Endothelial cell (in vitro differentiated cells): Measurements from ENCODE around the gene CPZ. TPM values are rescaled to one million over a fixed set of nuclear protein-coding genes. Genes with fewer than 3 reads are reported as not detected.

Source experiments
- DNase-seq: peaks from one replicate; pipeline ENCODE4 v3.0.0; 2021; ENCODE audit warnings: low spot score
- H3K27ac Mint-ChIP-seq: one replicate; pipeline ENCODE4 v1.8.0; 2021; ENCODE audit warnings: mixed read lengths, inconsistent platforms; ENCODE audit not compliant: unreplicated experiment
- H3K27me3 Mint-ChIP-seq: one replicate; pipeline ENCODE4 v1.8.0; 2021; ENCODE audit warnings: mild to moderate bottlenecking, moderate library complexity, mixed read lengths, inconsistent platforms; ENCODE audit not compliant: unreplicated experiment
- H3K36me3 Mint-ChIP-seq: one replicate; pipeline ENCODE4 v1.8.0; 2021; ENCODE audit warnings: mild to moderate bottlenecking, low read depth, mixed read lengths, inconsistent platforms; ENCODE audit not compliant: unreplicated experiment
- H3K4me1 Mint-ChIP-seq: one replicate; pipeline ENCODE4 v1.8.0; 2021; ENCODE audit warnings: mild to moderate bottlenecking, mixed read lengths, inconsistent platforms; ENCODE audit not compliant: unreplicated experiment
- H3K4me3 Mint-ChIP-seq: one replicate; pipeline ENCODE4 v1.8.0; 2021; ENCODE audit warnings: mild to moderate bottlenecking, mixed read lengths, inconsistent platforms; ENCODE audit not compliant: unreplicated experiment
- H3K9me3 Mint-ChIP-seq: one replicate; pipeline ENCODE4 v1.8.0; 2021; ENCODE audit warnings: mixed read lengths, inconsistent platforms; ENCODE audit not compliant: unreplicated experiment
- CTCF ChIP-seq: fragments of 200-600 bp; sonication (generic); IDR thresholded peaks from one replicate; pipeline ENCODE4 v1.5.0; 2021; ENCODE audit warnings: antibody characterized with exemption; ENCODE audit not compliant: unreplicated experiment
- long read RNA-seq: library from polyadenylated mRNA; unstranded; transcript quantifications from one replicate; pipeline ENCODE4 v2.0.0, GENCODE V29; 2020; ENCODE audit not compliant: unreplicated experiment
- total RNA-seq: library from RNA; stranded (reverse); fragmentation: NEBNext Ultra II Directional; extraction: Animal tissue kit (Norgen Biotek cat#: 25700); gene quantifications from one replicate; pipeline ENCODE4 v1.2.1, GENCODE V29; 2021; ENCODE audit not compliant: unreplicated experiment

The CPZ gene
- total RNA-seq = 0.90 TPM
- long read RNA-seq = 0 reads

GRCh38 chr4:8592366-8593263 lies at the start of gene CPZ:
TSS of gene CPZ (plus strand) at chr4:8592765. CDS start at chr4:8592834, 69 bp downstream.
- Mint-ChIP-seq H3K36me3 (no peaks in the 10 kb centered on the region), H3K27ac (no peak within 1 kb of the TSS), H3K27me3 (peaks cover 17% of the 10 kb centered on the region), H3K9me3 (no peaks in the 10 kb centered on the region), H3K4me1 (peaks cover 3% of the 10 kb centered on the region), H3K4me3 (no peak within 1 kb of the TSS)
- no peak for DNase-seq
- no peak for TF ChIP-seq CTCF

- peaks cover 4% of the 10 kb centered on the region for H3K36me3 Mint-ChIP-seq
- H3K27ac Mint-ChIP-seq = no peak overlapping the region
- H3K27me3 Mint-ChIP-seq = no peaks in the 10 kb centered on the region
Measured at GRCh38 chr4:8542776-8543525, 49.6 kb upstream of the CPZ start.

GRCh38 chr4:8543623-8544022 lies 48.9 kb upstream of the CPZ start:
- Mint-ChIP-seq H3K27me3 (no peaks in the 10 kb centered on the region), H3K27ac (peak overlapping the region; percentile 54), H3K9me3 (no peaks in the 10 kb centered on the region), H3K36me3 (peaks cover 4% of the 10 kb centered on the region), H3K4me1 (peaks cover 14% of the 10 kb centered on the region), H3K4me3 (peak overlapping the region; percentile 43)
- DNase-seq = no peak
- TF ChIP-seq CTCF = no peak

More at GRCh38 chr4:8542776-8543525, 49.6 kb upstream of the CPZ start:
- no peak overlapping the region for H3K4me3 Mint-ChIP-seq
- no peak for TF ChIP-seq CTCF
- H3K9me3 Mint-ChIP-seq = no peaks in the 10 kb centered on the region
- H3K4me1 Mint-ChIP-seq = peaks cover 13% of the 10 kb centered on the region
- no peak for DNase-seq

GRCh38 chr4:8544282-8544681 lies 48.3 kb upstream of the CPZ start:
- no peak for DNase-seq
- no peaks in the 10 kb centered on the region for H3K9me3 Mint-ChIP-seq
- no peak overlapping the region for H3K27ac Mint-ChIP-seq
- H3K36me3 Mint-ChIP-seq = peaks cover 4% of the 10 kb centered on the region
- no peak overlapping the region for H3K4me3 Mint-ChIP-seq
- no peak for TF ChIP-seq CTCF
- no peaks in the 10 kb centered on the region for H3K27me3 Mint-ChIP-seq
- peaks cover 21% of the 10 kb centered on the region for H3K4me1 Mint-ChIP-seq
